Small intestine (tissue), 7 donors: ENCODE results near the gene ACVR1. TPM values are rescaled to one million over a fixed set of nuclear protein-coding genes. Genes with fewer than 3 reads are reported as not detected.

Source experiments
- DNase-seq, 2 donors: peaks; one replicate each; pipeline versions ENCODE4 v3.0.0 to v3.0.0-alpha.2; 2013
- FAIRE-seq: peaks from 2 replicates; lab custom pipeline; 2012; peaks lifted over from hg19 to GRCh38; lab: Jason Lieb, UNC
- H3K27ac ChIP-seq, 3 donors: one replicate each; pipeline ENCODE4 v1.5.1; 2013; ENCODE audit warnings: low read length in 2 of 3, mild to moderate bottlenecking in 2 of 3, control low read depth in 1 of 3, inconsistent platforms in 1 of 3, low read depth in 1 of 3, moderate library complexity in 1 of 3
- H3K27me3 ChIP-seq, 3 donors: one replicate each; pipeline ENCODE4 v1.6.1; 2013; ENCODE audit warnings: low read length in 3 of 3, inconsistent platforms in 1 of 3; ENCODE audit not compliant: control insufficient read depth in 3 of 3, insufficient read depth in 3 of 3
- H3K36me3 ChIP-seq, 3 donors: one replicate each; pipeline ENCODE4 v1.6.1; 2013; ENCODE audit warnings: low read length in 3 of 3, inconsistent platforms in 1 of 3, low read depth in 1 of 3, mild to moderate bottlenecking in 1 of 3, moderate library complexity in 1 of 3; ENCODE audit not compliant: control insufficient read depth in 3 of 3, insufficient read depth in 2 of 3
- H3K4me1 ChIP-seq, 3 donors: one replicate each; pipeline ENCODE4 v1.6.1; 2013; ENCODE audit warnings: low read length in 2 of 3, inconsistent platforms in 1 of 3, low read depth in 1 of 3, mild to moderate bottlenecking in 1 of 3, moderate library complexity in 1 of 3; ENCODE audit not compliant: control insufficient read depth in 3 of 3, insufficient read depth in 2 of 3
- H3K4me3 ChIP-seq, 3 donors: one replicate each; pipeline ENCODE4 v1.5.1; 2013; ENCODE audit warnings: low read length in 3 of 3, control low read depth in 1 of 3, inconsistent platforms in 1 of 3, low read depth in 1 of 3, mild to moderate bottlenecking in 1 of 3, moderate library complexity in 1 of 3
- H3K9me3 ChIP-seq, 2 donors: one replicate each; pipeline ENCODE4 v1.6.1; 2013; ENCODE audit warnings: low read depth in 1 of 2, low read length in 1 of 2; ENCODE audit not compliant: control insufficient read depth in 2 of 2, insufficient read depth in 1 of 2
- WGBS, 3 donors: extraction: QIAGEN DNeasy Blood & Tissue Kit; methylation state at CpG; one replicate each; pipeline ENCODE4 v1.1.7; 2013; 5-methylcytosine and 5-hydroxymethylcytosine counted together
- polyA plus RNA-seq, 4 donors: library from polyadenylated mRNA; stranded (reverse) in 3 of 4; unstranded in 1 of 4; fragments of 200-250 nt in 3 of 4; fragments of 120-200 nt in 1 of 4; gene quantifications; one replicate each; pipeline versions ENCODE4 v1.2.1 to v1.2.3, GENCODE V29; 2013
- donor health status: healthy with polysubstance abuse.
- donor health status: control.
- donor health status: control.
- donor health status: Bipolar disorder and iron deficiency.
- donor health status: healthy.

Gene ACVR1
- polyA plus RNA-seq, 4 donors, result 2.2 to 19.6 (median 8.4) TPM

GRCh38 chr2:157815421-157815820 lies 60.7 kb downstream of the ACVR1 start:
- 89 to 100% (median 97%) methylated on average over 1 of the region's 1 CpG for WGBS, 3 donors
- Histone ChIP-seq H3K4me3 (no peak overlapping the region), H3K4me1 (no peaks in the 10 kb centered on the region), H3K9me3 (no peaks in the 10 kb centered on the region), H3K27ac (no peak overlapping the region), H3K27me3 (no peaks in the 10 kb centered on the region), H3K36me3 (peaks cover 0 to 26% (median 7%) of the 10 kb centered on the region in 3 donors)
- no peak for DNase-seq
- no peak for FAIRE-seq

GRCh38 chr2:157813467-157813866 lies 62.7 kb downstream of the ACVR1 start:
- Histone ChIP-seq H3K9me3 (no peaks in the 10 kb centered on the region), H3K27ac (peak overlapping the region in 1 of 3 donors; percentile 27), H3K4me1 (no peaks in the 10 kb centered on the region), H3K36me3 (peaks cover 0 to 19% (median 8%) of the 10 kb centered on the region in 3 donors), H3K27me3 (no peaks in the 10 kb centered on the region), H3K4me3 (no peak overlapping the region)
- DNase-seq, result peak; percentile 38 to 45
- WGBS, 3 donors, result 71 to 84% (median 74%) methylated on average over 2 of the region's 2 CpGs
- no peak for FAIRE-seq

GRCh38 chr2:157810037-157810436 lies 66.1 kb downstream of the ACVR1 start:
- 10 to 45% (median 42%) methylated on average over 1 of the region's 1 CpG for WGBS, 3 donors
- Histone ChIP-seq H3K36me3 (peaks cover 0 to 10% (median 4%) of the 10 kb centered on the region in 3 donors), H3K4me3 (no peak overlapping the region), H3K9me3 (no peaks in the 10 kb centered on the region), H3K27ac (no peak overlapping the region), H3K27me3 (no peaks in the 10 kb centered on the region), H3K4me1 (no peaks in the 10 kb centered on the region)
- FAIRE-seq (no peak), DNase-seq (no peak)

GRCh38 chr2:157809212-157809611 lies 66.9 kb downstream of the ACVR1 start:
- no peak overlapping the region for H3K27ac ChIP-seq
- WGBS, 3 donors, result 78 to 92% (median 81%) methylated on average over 4 of the region's 4 CpGs
- no peaks in the 10 kb centered on the region for H3K4me1 ChIP-seq
- no peaks in the 10 kb centered on the region for H3K9me3 ChIP-seq
- no peaks in the 10 kb centered on the region for H3K27me3 ChIP-seq
- FAIRE-seq, result no peak
- DNase-seq, result no peak
- H3K4me3 ChIP-seq, result no peak overlapping the region
- H3K36me3 ChIP-seq, result peaks cover 0 to 6% (median 4%) of the 10 kb centered on the region in 3 donors

GRCh38 chr2:157808421-157808820 lies 67.7 kb downstream of the ACVR1 start:
- WGBS, 3 donors, result 77 to 85% (median 80%) methylated on average over 3 of the region's 3 CpGs
- Histone ChIP-seq H3K4me1 (no peaks in the 10 kb centered on the region), H3K9me3 (no peaks in the 10 kb centered on the region), H3K27me3 (no peaks in the 10 kb centered on the region), H3K27ac (no peak overlapping the region), H3K36me3 (peaks cover 0 to 6% (median 4%) of the 10 kb centered on the region in 3 donors), H3K4me3 (no peak overlapping the region)
- FAIRE-seq, result no peak
- DNase-seq, result no peak

DNA sequence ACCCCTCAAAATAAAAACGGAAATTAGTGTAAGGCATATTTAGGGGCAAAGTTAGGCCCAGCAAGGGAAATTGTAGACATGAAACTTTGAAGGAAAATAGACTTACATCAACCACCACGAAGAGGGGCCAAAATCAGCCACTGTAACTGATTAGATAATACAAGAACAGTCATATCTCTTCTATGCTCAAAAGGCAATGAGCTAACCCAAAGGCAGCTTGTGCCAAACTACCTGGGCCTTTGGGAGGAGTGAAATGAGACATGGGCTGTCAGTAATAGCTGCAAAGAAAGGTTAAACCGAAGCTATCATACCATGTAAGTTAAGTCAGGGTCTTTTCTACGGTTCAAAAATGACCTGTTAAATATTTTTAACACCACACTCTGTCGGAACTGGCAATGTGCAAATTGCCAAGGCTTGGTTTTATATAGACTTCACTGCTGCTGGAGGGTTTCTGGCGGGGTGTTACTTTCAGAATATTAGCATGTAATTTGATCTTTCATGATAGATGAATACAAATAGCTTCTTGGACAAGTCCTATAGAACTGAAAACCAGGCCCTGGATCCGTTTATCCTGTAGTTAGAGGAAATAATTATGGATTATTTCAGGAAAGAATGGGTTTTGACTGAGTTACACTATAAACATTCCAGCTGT lies 69.6 kb downstream of the ACVR1 start:
- no peak for DNase-seq
- no peak for FAIRE-seq
- peaks cover 0 to 9% (median 4%) of the 10 kb centered on the region in 3 donors for H3K36me3 ChIP-seq
- 78 to 86% (median 81%) methylated on average over 7 of the region's 7 CpGs for WGBS, 3 donors
- no peak overlapping the region for H3K4me3 ChIP-seq
- H3K27me3 ChIP-seq, result no peaks in the 10 kb centered on the region
- no peaks in the 10 kb centered on the region for H3K9me3 ChIP-seq
- no peaks in the 10 kb centered on the region for H3K4me1 ChIP-seq
- no peak overlapping the region for H3K27ac ChIP-seq

- no peak for FAIRE-seq
- H3K4me3 ChIP-seq, result no peak overlapping the region
- 95 to 100% (median 97%) methylated on average over 3 of the region's 3 CpGs for WGBS, 3 donors
These were observed 70.6 kb downstream of the ACVR1 start for GRCh38 chr2:157805519-157805918.

GRCh38 chr2:157804355-157804754 lies 71.8 kb downstream of the ACVR1 start:
- Histone ChIP-seq H3K36me3 (peaks cover 0 to 6% (median 0%) of the 10 kb centered on the region in 3 donors), H3K9me3 (no peaks in the 10 kb centered on the region), H3K27me3 (no peaks in the 10 kb centered on the region), H3K4me1 (no peaks in the 10 kb centered on the region), H3K4me3 (no peak overlapping the region), H3K27ac (no peak overlapping the region)
- FAIRE-seq (no peak), DNase-seq (no peak)
- 94 to 98% (median 97%) methylated on average over 5 of the region's 5 CpGs for WGBS, 3 donors

More at GRCh38 chr2:157805519-157805918, 70.6 kb downstream of the ACVR1 start:
- no peaks in the 10 kb centered on the region for H3K4me1 ChIP-seq
- no peak for DNase-seq
- no peaks in the 10 kb centered on the region for H3K9me3 ChIP-seq
- peaks cover 0 to 6% (median 1%) of the 10 kb centered on the region in 3 donors for H3K36me3 ChIP-seq
- H3K27me3 ChIP-seq, result no peaks in the 10 kb centered on the region
- no peak overlapping the region for H3K27ac ChIP-seq
